NCI-H345 treated with DMSO at 0.1 percent for 48 hours (cell line): Measurements from ENCODE around the gene CELF5.
"Not testable (repeated sequence)": the region's sequence is repeated elsewhere in the genome, so short reads cannot be mapped to it uniquely, and the experiment has no call there.

Experiments used
- DNase-seq: peaks from one replicate; lab custom pipeline; 2025; ENCODE audit not compliant: unreplicated experiment; lab: John Stamatoyannopoulos, UW

CELF5 gene

DNA sequence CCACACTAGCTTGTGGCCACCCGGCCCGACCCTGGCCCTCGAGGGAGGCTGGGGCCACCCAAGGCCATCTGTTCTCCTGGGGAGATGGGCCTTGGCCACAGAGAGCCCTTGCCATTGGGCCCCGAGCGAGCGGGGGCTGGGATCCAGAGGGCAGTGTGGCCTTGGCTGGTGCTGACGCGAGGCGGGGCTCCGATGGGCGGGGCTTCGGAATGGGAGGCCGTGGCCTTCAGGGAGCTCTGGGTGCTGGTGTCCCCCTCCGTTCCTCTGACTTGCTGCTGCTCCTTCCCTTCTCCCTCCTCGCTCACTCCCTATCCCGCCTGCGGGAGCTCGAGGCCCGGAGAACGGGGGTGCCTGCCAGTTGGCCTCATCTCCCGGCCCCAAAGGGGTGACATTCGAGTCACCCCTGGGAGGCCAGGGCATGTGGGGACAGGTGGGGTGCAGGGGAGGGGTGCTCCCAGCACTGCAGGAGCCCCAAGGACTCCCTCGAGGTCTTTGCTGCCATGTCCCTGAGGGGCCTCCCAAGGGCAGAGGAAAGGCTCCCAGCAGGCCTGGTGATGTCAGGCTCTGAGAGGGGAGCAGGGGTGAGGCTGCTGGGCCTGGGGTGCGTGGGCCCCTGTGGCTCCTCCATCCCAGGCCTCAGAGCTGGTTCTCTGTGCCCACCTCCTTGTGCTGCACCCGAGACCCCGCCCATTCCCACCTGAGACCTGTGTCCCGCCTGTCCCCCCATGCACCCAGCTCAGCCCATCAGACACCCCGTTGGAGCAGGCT lies 34.6 kb upstream of the CELF5 start:
- DNase-seq: no peak

DNA sequence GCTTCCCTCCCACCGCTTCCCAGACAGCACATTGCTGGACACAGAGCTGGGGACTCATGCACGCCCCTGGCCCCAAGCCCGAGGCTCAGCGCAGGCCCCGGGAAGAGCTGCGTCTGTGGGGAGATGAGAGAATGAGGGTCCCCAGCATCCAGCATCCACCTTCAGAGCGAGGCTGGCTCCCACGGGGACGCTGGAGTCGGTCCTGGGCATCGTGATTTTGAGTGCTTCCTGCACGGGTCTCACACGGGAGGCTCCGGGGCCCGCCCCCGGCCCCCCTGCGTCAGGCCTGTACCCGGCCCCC lies 34.0 kb upstream of the CELF5 start:
- no peak for DNase-seq

DNA sequence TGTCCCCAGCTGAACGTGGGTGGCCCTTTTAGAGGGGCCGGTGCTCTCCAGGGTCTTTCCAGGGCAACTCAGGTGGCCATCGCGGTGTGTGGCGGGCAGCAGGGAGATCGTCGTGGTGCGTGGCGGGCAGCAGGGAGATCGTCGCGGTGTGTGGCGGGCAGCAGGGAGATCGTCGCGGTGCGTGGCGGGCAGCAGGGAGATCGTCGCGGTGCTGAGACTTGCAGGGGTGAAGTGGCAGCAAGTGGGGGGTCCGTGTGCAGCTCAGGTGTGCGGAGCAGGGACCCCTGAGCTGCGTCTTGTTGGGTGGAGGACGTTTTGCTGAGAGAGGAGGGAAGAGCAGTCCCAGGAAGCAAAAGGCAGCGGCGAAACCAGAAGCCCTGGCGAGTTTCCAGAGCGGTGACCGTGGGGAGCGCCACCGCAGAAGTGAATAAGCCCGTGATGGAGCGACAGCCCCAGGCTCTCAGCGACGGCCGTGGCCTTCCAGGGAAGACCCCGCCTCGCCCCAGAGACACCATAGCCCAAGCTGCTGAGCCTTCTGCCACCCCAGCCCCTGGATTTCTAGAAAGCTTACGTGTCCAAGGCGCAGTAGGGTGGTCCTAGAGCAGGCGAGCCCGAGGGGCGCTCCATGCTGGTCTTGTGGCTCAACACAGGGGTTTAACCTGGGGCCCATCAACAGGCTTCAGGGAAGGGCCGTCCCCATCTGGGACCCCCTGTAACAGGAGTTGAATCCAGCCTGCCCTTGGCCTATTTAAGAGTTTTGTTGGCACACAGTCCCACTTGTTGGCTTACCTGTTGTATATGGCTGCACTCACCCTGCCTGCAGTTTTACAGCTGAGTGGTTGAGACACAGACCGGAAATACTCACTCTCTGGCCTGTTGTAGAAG lies 33.3 kb upstream of the CELF5 start:
- DNase-seq: no peak

DNA sequence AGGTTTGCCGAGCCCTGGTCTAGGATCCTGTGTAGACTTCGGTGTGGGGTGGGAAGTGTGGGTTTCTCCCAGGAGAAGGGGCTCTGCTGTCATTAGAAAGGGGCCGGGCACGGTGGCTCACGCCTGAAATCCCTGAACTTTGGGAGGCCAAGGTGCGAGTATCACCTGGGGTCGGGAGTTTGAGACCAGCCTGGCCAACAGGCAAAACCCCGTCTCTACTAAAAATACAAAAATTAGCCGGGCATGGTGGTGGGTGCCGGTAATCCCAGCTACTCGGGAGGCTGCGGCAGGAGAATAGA lies 32.7 kb upstream of the CELF5 start:
- DNase-seq: not testable (repeated sequence)

DNA sequence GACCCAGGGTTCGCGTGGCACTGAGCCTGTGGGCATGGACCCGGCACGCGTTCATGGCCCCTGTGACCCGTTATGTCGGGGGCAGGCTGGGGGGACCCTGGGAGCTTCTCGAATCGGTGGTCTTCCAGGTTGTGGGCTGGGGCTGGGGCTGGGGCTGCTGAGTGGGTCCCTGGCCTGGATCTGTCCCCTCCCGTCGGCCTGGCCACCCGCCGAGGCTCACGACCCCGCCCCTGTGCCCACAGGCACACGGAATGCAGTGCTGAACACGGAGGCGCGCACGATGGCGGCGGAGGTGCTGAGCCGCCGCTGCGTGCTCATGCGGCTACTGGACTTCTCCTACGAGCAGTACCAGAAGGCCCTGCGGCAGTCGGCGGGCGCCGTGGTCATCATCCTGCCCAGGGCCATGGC lies 32.2 kb upstream of the CELF5 start:
- no peak for DNase-seq

DNA sequence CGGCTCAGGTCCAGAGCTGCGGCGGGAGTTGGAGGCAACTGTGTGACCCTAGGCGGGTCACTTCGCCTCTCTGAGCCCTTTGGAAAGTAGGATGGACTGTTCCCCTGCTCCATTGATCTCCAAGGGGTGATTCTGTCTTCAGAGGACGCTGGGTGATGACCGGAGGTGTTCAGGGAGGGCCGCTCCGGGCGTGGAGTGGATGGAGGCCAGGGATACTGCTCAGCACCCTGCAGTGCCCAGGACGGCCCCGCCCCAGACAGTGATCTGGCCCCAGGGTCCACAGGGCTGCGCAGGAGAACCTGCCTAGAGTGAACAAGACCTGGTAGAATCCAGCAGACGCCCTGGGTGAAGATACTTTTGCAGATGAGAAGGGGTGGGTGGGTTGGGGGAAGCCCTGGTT lies 31.8 kb upstream of the CELF5 start:
- no peak for DNase-seq

DNA sequence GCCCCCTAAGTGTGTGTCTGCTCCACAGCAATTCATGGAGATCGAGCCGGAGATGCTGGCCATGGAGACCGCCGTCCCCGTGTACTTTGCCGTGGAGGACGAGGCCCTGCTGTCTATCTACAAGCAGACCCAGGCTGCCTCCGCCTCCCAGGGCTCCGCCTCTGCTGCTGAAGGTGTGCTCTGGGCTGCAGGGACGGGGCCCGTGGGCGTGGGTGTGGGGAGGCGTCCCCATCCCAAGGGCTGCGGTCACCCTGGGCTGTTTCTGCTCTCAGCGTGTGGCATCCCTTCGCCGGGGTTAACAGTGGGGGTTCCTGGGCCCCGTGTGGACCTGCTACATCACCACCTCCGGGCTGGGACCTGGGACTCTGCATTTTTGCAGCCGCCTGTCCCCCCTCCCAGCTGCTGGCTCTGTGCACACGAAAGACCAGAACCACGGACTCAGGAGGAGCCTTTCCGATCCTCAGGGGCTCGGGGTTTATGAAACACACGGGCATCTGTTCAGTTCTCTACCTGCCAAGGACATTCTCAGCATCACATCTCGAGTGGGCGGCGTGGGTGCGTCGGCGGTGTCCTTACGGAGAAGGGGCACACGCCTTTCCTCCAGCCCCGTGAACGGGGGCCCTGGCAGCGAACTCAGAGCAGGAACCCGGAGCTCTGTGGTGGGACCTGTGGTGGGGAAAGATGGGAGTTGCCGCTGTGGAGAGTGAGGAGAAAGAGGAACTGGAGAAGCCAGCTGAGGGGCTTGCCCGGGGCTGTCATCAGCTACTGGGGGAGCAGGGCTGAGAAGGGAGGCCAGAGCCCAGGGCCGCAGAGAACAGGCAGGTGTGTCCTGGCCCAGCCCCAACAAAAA lies 31.0 kb upstream of the CELF5 start:
- DNase-seq: no peak

DNA sequence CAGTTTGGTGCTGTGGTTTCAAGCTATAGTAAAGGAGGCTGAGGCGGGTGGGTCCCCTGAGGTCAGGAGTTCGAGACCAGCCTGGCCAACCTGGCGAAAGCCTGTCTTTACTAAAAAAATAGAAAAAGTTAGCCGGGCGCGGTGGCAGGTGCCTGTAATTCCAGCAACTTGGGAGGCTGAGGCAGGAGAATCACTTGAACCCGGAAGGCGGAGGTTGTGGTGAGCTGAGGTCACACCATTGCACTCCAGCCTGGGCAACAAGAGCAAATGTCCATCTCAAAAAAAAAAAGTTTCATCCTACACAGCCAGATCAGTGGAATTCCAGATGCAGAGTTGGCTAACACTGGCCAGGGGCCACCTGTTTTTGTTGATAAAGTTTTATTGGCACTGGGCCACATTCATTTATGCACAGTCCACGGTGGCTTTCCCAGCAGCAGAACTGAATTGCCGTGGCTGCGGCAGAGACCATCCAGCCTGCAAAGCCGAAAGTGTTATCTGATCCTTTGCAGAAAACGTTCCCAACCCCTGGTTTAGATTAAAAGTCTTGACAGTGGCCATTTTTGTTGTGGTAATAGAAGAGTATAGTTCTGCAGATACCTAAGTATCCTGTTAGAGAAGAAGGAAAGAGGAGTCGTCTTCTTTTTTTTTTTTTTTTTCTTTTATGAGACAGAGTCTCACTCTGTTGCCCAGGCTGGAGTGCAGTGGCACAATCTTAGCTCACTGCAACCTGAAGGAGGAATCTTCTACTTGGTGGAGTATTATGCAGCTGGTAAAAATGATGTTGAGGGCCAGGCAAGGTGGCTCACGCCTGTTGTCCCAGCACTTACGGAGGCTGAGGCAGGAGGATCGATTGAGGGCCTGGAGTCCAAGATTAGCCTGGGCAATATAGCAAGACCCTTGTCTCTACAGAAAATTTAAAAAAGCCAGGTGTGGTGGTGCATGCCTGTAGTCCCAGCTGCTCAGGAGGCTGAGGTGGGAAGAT lies 30.1 kb upstream of the CELF5 start:
- DNase-seq: no peak

DNA sequence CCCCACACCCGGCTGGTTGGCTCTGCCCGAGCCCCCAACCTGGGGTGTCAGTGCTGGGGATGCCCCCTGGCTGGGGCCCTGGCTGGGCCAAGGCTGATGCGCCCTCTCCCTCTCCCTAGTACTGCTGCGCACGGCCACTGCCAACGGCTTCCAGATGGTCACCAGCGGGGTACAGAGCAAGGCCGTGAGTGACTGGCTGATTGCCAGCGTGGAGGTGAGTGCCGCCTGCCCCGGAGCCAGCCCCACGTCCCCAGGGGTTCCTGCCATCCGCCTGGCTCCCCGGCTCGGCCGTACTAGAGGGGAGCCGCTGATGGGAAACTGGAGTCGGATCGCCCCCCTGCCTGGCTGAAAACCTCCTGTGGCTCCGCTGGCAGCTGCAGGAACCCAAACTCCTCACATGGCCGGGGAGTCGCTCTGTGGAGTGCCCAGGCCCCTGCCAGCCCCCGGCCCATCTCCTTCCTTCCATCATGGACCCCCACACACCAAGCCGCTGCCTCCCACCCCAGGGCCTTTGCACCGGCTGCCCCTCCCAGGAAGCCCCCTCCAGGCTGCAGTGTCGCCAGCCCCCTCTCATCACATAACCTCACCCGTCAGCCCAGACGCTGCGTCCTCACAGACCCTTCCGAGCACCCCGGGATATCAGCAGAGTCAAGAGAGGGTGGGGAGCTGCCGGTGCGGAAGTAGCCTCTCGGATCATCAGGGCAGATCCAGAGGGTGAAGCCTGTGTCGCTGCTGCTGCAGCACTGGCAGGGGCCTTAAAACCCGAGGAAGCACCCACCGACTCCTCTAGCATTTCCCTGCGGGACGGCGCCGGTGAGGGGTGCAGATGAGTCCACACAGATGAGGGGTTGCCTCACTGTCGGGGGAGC lies 28.2 kb upstream of the CELF5 start:
- DNase-seq: no peak

DNA sequence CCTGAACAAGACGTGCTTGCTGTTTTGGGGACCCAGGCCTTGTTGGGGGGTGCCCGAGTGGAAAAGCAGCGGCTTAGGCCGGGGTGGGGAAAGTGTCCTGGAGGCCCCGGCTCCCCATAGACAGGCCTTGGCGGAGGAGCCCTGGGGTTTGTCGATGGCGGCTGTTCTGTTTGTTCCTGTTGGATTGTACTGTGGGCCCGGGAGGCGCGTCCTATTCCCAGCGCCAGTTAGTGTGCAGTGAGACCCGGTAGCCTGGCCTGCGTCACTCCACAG lies 27.6 kb upstream of the CELF5 start:
- no peak for DNase-seq

DNA sequence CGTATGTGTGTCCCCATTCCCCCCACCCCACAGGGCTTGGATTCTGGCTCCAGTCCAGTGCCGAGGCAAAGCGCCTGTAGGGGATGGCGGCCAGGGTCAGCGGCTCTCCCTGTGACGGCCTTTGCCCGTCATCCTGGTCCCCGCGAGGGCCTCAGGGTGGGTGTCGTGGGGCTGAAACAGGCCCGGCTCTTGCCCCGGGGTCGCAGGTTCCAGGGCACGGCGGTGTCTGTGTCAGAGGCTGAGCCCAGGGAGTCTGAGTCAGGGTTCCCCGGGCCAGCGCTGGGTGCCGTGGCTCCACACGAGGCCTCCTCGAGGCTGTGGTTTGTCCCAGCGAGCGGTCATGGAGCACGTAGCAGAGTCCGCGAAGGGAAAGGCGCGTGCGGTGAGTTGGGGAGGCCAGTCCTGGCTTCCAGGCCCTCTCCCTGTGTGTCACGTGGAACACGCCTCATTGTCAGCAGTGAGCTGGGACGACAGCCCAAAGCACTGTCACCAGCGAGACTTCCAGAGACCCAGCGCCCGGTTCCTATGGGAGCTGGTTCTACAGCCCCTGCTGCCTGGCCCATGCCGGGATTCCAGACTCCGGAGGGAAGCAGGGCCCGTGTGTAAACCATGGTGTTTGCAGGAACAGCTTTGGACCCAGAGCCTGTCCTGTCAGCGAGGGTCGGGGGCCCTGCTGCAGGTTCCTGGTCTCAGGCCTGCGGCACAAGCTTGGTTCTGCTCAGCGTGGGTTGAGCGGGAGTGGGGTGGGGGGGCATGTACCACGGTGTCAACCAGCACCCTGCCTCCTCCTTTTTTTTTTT lies 25.4 kb upstream of the CELF5 start:
- DNase-seq: no peak

DNA sequence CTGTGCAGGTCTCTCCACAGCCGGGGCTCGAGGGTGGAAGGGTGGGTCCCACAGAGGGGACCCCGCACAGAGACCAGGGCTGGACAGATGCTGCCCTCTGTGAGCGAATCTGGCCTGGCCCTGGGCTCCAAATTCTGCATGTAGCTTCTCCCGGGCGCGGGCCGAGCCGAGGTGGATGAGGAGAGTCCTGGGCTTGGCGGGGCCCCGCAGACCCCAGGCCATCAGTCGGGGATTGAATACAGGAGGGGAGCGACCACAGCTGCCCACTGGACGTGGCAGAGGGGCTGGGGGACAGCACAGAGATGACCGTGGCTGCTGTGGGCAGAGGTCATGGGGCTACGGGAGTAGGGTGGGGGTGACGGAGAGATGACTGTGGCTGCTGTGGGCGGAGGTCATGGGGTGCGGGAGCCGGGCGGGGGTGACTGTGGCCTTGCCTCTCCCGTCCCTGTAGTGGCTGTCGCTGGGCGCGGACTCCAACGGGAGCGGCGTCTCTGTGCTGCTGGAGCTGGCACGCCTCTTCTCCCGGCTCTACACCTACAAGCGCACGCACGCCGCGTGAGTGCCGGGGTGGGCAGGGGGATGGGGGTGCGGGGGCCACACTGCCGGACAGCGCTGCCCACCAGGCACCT lies 23.3 kb upstream of the CELF5 start:
- DNase-seq: no peak

DNA sequence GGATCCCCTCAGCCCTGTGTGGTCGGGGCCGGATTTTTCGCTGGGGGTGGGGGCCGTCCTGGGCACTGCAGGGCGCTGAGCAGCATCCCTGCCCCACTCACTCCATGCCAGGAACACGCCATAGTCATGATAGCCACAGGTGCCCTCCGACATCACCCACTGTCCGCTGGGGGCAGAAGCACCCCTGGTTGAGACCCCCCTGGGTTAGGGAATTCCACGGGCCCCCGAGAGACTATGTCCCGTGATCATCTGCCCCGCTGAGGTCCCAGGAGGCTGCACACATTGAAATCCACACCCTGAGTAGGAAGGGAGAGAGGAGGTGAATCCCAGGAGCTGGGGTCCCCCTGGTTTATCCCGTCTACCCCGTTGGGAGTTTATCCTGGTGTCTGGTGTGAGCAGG lies 22.6 kb upstream of the CELF5 start:
- no peak for DNase-seq

DNA sequence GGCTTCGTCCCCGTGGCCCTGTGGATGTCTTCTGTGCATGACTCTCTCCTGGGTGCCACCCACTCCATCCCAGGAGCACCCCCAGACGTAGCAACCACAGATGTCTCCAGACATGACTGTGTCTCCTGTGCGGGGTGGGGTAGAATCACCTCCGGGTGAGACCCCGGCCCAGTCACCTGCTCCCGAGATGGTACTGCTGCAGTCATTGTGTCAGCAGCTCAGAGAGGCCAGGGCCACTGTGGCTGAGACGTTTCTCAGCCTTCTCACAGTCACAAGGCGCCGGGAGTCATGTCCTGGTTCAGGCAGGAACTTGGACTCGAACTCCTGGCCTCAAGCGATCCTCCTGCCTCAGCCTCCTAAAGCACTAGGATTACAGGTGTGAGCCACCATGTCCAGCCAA lies 22.1 kb upstream of the CELF5 start:
- DNase-seq: no peak

DNA sequence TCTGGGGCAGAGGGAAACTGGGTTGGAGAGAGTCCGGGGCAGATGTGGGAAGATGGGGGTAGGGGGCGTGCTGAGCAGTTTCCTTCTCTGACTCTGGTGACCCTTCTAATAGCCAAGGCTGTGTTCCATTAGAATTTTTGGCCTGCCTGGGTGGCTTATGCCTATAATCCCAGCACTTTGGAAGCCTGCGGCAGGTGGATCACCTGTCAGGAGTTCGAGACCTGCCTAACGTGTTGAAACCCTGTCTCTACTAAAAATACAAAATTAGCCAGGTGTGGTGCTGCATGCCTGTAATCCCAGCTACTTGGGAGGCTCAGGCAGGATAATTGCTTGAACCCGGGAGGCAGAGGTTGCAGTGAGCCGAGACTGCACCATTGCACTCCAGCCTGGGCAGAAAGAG lies 21.6 kb upstream of the CELF5 start:
- DNase-seq: not testable (repeated sequence)

DNA sequence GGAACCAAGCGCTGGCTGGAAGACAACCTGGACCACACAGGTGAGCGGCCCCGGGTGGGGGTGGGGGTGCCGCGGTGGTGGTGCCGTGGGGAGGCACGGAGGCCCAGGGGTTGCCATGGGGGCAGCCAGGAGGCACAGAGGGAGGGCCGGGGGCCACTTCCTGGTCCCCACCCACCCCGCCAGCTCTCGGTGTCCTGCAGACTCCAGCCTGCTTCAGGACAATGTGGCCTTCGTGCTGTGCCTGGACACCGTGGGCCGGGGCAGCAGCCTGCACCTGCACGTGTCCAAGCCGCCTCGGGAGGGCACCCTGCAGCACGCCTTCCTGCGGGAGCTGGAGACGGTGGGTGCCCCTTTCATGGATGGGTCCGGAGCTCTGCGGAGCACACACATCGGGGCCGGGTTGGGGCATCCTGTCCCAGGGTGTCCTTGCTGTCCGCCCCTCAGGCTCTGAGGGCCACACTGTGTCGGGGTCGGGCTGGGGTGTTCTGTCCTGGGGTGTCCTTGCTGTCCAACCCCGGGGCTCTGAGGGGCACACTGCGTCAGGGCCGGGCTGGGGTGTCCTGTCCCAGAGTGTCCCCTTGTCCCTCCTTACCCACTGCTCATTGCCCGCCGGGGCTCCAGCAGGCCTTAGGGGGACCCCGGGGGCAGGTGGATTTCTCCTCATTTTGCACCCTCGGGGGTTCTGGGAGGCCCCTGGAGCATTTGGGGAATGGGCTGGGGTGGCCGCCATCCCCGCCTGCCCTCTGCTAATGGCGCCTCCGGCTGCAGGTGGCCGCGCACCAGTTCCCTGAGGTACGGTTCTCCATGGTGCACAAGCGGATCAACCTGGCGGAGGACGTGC lies 20.4 kb upstream of the CELF5 start:
- DNase-seq: no peak

DNA sequence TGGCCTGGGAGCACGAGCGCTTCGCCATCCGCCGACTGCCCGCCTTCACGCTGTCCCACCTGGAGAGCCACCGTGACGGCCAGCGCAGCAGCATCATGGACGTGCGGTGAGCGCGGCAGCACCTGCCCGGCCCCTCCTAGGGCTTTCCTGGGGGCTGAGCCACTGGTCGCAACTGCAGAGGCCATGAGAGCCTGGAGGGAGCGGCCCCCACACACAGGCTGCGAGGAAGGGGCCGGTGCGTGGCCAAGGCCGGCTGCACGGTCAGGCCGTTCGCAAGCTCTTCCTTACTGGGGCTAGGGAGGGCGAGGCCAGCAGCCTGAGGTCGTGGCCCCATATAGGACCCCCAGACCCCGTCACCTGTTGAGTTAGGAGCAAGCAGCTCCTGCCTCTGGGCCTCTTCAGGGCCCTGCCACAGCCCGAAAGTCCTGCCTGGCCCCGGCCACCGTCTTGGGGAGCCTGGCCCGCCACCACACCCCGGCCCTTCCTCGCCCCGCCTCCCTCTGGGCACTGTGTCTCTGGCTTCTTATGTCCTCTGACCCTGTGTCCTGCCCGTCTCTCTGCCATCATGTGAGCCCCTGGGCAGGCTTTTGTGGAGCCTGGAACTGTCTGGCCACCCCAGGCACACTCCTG lies 19.7 kb upstream of the CELF5 start:
- no peak for DNase-seq
